ENCODE measurements around the gene PTPN14. TPM values are rescaled to one million over a fixed set of nuclear protein-coding genes. Genes with fewer than 3 reads are reported as not detected.

PTPN14 gene
- total RNA-seq, 4 donors from 2014 or later = 59.4 to 118 (median 66.1) TPM

- H3K4me3 ChIP-seq (ENCODE audit: low read depth, poor library complexity, severe bottlenecking) = no peak overlapping the region
- intact Hi-C loops (cut with DNase I; ENCODE audit: low total_unique reads) = no loop called here
- TF ChIP-seq CTCF (IDR thresholded peaks at IDR 0.05) (no peak), POLR2A (IDR thresholded peaks at IDR 0.05) (no peak)
- DNase-seq (ENCODE audit: low spot score in 2 of 2) = no peak
- WGBS, 2 donors = 48 to 68% methylated on average over 4 of the region's 4 CpGs
Observed at GRCh38 chr1:214414691-214415090, 136.7 kb downstream of the PTPN14 start.

- TF ChIP-seq CTCF (IDR thresholded peaks at IDR 0.05) = no peak
- TF ChIP-seq POLR2A (IDR thresholded peaks at IDR 0.05) = no peak
- DNase-seq (ENCODE audit: low spot score in 2 of 2) = no peak
- H3K4me3 ChIP-seq (ENCODE audit: low read depth, poor library complexity, severe bottlenecking) = no peak overlapping the region
- intact Hi-C loops (cut with DNase I; ENCODE audit: low total_unique reads) = no loop called here
Observed at GRCh38 chr1:214413315-214413714, 138.1 kb downstream of the PTPN14 start.

GRCh38 chr1:214404571-214405213 lies 146.7 kb downstream of the PTPN14 start:
- no peak for DNase-seq (ENCODE audit: low spot score in 2 of 2)
- TF ChIP-seq CTCF (IDR thresholded peaks at IDR 0.05) = no peak
- TF ChIP-seq POLR2A (IDR thresholded peaks at IDR 0.05) = no peak
- intact Hi-C loops (cut with DNase I; ENCODE audit: low total_unique reads) = no loop called here
- WGBS, 2 donors = 65 to 66% methylated on average over 9 of the region's 9 CpGs
- no peak overlapping the region for H3K4me3 ChIP-seq (ENCODE audit: low read depth, poor library complexity, severe bottlenecking)

- no peak for TF ChIP-seq CTCF (IDR thresholded peaks at IDR 0.05)
- TF ChIP-seq POLR2A (IDR thresholded peaks at IDR 0.05) = no peak
- WGBS, 2 donors = 69 to 70% methylated on average over 4 of the region's 4 CpGs
- no peak for DNase-seq (ENCODE audit: low spot score in 2 of 2)
Observed at GRCh38 chr1:214404154-214404553, 147.2 kb downstream of the PTPN14 start.

GRCh38 chr1:214403431-214403830 lies 148.0 kb downstream of the PTPN14 start:
- no peak overlapping the region for H3K4me3 ChIP-seq (ENCODE audit: low read depth, poor library complexity, severe bottlenecking)
- 77 to 89% methylated on average over 5 of the region's 5 CpGs for WGBS, 2 donors
- intact Hi-C loops (cut with DNase I; ENCODE audit: low total_unique reads) = no loop called here
- TF ChIP-seq POLR2A (IDR thresholded peaks at IDR 0.05) = no peak
- DNase-seq (ENCODE audit: low spot score in 2 of 2) = no peak

More at GRCh38 chr1:214404154-214404553, 147.2 kb downstream of the PTPN14 start:
- no peak overlapping the region for H3K4me3 ChIP-seq (ENCODE audit: low read depth, poor library complexity, severe bottlenecking)
- intact Hi-C loops (cut with DNase I; ENCODE audit: low total_unique reads) = no loop called here

- DNase-seq (ENCODE audit: low spot score in 2 of 2) = no peak
- intact Hi-C loops (cut with DNase I; ENCODE audit: low total_unique reads) = no loop called here
- H3K4me3 ChIP-seq (ENCODE audit: low read depth, poor library complexity, severe bottlenecking) = no peak overlapping the region
- 19 to 35% methylated on average over 3 of the region's 3 CpGs for WGBS, 2 donors
- TF ChIP-seq POLR2A (IDR thresholded peaks at IDR 0.05) = no peak
- no peak for TF ChIP-seq CTCF (IDR thresholded peaks at IDR 0.05)
Observed at GRCh38 chr1:214402613-214403083, 148.8 kb downstream of the PTPN14 start.

Measured in lower leg skin (tissue), 4 donors.